NCI-H1694 treated with DMSO at 0.1 percent for 48 hours (cell line): Measurements from ENCODE around the gene DBF4B.
A peak's percentile ranks its signal among the peaks of the same experiment; 100 is the strongest.
"Not testable (repeated sequence)": the region's sequence is repeated elsewhere in the genome, so short reads cannot be mapped to it uniquely, and the experiment has no call there.

Experiments
- DNase-seq: peaks from one replicate; lab custom pipeline; 2025; lab: John Stamatoyannopoulos, UW

DBF4B gene, protein sequence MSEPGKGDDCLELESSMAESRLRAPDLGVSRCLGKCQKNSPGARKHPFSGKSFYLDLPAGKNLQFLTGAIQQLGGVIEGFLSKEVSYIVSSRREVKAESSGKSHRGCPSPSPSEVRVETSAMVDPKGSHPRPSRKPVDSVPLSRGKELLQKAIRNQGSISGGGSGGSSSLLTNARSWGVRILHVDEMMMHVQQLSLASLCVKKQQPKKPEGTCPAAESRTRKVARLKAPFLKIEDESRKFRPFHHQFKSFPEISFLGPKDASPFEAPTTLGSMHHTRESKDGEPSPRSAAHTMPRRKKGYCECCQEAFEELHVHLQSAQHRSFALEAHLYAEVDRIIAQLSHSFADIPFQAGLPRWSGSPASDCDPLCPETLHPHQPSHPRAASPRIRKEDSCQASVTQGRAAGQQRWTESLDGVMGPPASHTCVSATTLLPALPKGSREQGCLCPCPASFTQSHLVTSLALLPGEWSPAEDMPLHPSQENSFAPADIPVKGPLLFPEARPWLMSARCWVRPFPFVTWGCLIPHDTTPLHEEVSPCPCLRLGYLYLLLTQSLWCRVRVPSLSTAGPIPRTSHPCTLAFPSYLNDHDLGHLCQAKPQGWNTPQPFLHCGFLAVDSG

DNA sequence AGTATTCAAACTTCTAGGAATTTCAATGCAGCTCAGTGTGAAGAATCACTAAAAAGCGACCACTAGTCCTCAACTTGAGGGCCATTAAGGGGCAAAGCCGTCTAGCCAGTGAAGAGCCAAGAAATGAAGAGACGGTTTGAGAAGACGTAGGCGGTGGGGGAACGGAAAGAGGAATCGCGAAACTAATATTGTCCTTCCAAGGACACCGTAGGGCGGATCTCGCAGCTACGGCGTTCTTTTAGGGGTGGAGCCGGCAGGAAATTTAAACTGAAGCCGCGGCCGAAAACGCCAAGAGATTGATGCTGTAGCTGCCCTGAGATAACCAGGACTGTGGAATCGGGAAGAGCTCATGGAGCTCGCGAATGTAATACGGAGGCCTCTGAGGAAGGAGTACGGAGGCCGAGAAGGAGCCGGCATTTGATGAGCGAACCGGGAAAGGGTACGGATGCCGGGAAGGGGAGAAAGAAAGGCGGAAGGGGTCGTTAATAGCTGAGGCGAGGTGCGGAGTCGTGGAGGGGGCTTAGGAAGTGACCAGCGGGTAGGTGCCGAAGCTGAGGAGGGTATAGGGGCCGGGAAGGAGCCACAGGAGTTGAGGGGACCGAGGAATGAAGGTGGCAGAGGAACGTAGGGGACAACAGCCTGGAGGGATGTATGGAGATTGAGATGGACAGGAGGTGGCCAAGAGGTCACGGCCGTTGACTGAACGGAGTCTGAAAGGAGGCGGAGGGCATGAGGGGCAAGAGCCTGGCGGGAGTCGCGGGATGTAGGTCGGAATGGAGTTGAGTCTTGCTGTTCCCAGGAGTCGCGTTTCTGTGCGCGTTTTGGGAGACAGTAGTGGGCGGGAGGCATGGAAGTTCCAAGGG, at the start of gene DBF4B:
TSS of gene DBF4B (plus strand) at position 265 of the 863 bp plus-strand sequence. CDS start at position 421, 156 bp downstream.
- peak; percentile 90 for DNase-seq

DNA sequence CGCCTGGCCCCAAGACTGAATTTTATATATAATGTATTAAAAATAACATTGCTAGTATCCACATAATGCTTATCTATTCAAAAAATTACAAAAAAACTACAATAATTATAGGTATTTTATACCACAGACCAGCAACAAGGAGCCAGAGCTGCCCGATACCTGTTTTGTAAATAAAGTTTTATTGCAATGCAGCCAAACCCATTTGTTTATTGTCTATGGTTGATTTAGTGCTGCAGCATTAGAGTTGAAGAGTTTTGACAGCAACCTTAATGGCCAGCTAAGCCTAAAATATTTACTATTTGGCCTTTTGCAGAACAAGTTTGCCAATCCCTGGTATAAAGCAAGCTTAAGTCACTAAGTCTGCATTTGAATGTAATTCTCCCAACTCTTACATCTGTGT, 46.6 kb upstream of the DBF4B start:
- no peak for DNase-seq

DNA sequence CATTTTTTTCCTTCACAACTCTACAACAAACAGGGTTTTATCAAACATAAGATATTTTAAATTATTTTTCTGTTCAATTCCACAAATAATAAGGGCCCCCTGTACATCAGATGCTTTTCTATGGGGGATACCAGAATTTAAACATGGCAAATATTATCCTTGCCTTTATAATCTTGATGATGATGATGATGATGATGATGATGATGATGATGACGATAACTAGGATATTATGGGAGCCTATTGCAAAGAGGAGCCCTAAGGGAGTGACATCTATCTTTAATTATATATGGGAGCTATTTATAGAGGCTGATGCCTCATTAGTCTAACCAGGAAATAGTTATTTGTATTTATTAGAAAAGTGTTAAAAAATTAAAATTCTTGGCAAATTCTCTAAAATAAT, 45.4 kb upstream of the DBF4B start:
- no peak for DNase-seq

DNA sequence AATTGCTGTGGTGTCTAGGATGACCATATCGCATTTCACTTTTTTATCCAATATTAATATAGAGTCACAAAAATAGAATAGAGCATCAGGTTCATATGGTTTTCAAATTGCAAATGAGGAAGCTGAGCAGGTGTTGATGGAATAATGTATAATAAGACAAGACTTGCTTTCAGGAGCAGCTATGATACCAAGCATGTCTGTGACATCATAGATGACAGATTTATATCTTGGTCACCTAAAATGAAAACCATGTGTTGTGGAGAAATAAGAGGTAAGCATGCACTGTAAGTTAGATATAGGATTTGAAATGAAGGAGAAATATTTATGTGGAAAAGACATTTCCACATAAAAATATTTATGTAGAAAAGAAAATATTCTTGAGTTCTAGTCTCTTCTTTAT, 43.6 kb upstream of the DBF4B start:
- DNase-seq: no peak

DNA sequence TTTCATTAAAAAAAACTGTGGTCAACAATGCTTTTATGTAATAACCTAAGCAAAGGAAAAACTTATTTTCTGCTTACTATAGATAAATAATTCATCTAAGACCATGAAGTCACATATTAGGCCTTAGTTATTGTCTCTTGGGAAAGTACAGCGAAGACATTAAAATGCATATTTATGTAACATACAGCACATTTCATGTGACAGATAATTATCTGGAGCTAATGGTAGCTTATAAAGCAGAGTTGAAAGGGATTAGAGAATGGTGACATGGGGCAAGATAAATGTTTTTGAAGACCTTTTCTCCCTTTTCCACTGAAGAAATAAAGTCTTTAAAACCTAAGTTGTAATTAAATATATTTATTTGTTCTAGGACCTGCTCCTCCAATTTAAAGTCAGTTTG, 42.5 kb upstream of the DBF4B start:
- no peak for DNase-seq

DNA sequence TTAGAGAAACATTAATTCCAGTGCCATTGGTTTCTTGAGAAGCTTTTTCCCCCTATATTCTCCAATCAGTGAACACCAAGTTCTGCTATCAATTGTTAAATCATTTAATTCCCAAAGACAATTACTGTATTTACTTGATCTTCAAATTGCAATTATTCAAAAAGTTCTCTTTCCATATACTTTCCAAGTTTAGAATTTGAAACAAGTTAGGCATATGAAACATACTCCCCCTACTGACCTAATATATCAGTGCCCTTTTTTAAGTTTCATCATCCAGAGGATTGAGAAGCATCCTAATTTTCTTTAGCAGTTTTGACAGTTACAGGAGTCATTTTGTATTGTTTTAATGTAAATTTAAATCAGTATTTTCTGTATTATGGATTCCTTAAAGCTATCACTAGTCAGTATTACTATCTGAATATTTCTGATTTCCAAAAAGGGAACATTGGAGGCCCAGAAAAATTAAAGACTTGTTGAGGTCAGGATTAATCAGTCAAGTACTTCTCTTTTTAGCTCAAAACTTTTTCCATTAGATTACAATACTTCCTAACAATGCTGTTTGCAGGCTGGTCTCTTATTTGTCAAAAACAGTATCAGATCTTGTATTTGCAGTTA, 35.9 kb upstream of the DBF4B start:
- peak; percentile 25 for DNase-seq

DNA sequence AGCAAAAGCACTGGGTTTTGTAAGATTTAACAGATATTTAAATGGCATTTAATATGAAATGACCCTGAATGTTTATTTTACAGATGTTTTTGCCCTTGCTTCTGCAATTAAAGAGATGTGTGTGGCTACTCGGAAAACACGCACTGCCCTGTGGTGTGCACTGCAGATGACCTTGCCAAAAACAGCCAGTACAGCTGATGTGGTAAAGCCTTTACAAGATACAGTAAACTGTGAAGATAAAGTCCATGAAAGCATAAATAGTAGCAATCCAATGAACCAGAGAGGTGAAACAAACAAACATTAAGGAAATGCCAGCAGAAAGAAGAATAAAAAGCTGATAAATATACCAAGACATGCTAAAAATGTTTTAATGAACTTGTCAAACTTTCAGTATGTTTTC, 34.6 kb upstream of the DBF4B start:
- DNase-seq: no peak

DNA sequence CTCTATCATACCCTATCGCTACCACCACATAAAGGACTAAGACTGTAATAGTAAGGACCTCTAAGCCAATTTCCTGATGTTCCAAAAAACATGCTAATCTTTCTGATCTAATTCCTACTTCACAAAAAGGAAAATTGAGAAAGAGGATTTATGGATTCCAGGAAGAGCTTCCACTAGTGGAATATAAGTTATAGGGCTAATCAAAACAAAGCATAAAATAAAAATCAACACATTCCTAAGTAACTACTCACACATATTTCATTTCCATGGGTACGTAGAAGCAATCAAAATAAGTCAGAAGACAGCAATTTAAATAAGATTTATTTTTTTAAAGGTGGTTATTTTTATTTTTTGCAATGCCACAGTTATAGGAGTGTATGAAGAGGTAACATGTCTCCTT, 31.3 kb upstream of the DBF4B start:
- no peak for DNase-seq

DNA sequence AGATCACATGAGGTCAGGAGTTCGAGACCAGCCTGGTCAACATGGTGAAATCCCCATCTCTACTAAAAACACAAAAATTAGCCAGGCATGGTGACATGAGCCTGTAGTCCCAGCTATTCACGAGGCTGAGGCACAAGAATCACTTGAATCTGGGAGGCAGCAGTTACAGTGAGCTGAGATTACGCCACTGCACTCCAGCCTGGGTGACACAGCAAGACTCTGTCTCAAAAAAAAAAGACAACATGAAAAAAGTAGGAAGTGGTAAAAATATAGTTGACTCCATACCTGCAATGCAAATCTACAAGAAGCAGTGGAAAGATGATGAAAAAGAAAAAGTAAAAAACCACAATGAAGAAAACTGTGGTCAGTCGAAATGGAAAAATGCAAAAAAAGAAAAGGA, 25.2 kb upstream of the DBF4B start:
- not testable (repeated sequence) for DNase-seq

DNA sequence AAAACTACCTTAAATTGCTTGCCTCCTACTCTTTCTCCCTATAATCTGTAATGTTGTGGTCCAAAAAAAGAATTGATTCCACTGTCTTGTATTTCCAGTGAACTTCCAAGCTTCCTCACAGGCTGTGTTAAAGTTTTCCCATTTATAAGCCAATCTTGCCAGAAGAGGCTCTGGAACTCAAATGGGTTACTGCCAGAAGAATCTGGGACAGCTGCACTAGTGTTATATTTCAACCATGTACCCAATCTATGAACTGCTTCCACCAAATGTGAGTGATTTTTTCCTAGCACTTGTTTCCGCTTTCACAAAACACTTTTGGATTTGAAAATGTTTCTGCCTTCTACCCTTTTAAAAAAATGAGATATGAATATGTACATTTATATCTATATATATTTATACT, 20.7 kb upstream of the DBF4B start:
- no peak for DNase-seq

DNA sequence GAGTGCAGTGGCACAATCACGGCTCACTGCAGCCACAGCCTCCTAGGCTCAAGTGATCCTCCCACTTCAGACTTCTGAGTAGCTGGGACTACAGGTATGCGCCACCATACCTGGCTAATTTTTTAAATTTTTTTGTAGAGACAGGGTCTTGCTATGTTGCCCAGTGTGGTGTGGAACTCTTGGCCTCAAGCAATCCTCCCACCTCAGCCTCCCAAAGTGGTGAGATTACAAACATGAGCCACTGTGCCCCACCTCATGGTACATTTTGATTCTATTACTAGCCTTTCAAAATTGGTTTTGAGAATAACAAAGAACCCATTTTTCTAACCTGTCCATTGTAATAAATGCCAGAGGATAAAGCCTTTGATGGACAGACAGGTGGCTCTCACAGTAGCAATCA, 20.3 kb upstream of the DBF4B start:
- no peak for DNase-seq

DNA sequence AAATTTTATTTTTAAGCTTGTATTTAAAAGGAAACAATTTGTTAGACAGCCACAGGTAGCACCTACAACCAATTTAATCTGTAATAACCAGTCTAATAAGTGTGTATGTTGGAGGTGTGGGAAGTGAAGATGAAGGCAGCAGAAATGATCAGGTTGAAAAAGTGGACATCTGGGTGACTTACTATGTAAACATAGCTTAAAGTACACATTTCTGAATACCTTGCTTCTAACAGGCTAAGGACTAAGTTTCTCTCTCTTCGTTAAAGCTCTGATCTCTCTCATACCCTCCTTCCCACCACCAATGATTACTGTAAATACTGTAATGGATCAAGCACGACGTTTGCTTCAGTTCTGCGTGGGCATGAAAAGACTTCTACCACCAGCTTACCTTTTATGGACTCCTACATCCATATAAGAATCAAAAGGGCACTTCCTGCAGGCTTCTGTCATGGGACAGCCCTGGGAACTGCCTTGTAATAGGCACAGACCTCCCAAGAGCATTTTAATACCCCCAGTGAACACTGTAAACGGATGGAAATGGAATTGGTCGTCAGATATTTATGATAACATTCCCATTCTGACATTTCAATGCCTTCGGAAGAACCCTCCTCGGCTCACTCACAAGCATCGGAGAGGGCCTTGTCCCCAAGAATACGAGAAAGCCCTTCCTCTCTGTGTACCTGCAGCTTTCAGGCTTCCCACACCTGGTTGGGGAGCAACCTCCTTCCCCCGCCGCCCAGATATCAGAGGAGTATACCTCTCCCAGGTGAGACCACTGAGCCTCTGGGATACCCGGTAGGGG, 19.6 kb upstream of the DBF4B start:
- no peak for DNase-seq

DNA sequence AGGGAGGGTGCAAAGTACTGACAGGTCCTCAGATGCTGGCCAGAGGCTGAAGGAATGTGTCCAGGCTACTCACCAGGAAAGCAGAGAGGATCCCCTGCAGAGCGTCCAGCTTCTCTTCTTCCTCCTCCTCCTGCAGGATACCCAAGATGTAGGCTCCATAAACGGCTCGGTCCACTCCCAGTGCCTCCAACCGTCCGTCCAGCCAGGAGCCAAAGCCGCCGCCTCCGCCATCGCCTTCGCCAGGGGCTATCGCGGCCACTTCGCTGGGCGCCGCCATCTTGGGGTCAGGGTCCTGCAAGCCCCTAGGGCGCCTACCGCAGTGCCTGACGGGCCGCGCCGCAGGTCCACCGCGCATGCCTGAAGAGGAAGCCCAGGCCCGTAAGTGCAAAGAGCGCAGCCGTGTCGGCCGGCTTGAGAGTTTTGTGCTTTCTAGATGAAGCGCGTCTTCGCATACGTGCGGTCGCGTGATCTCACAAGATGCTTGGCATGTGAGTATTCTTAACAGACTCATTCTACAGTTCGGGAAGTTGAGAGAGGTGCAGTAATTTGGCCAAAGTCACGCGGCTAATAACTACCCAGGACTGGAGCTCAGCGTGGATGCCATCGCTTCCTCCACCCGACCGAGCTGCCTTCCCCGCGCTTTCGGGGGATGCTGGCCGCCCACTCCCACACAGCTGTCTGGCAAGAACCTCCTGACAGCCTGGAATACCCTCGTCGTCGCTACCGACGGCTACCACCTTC, 18.8 kb upstream of the DBF4B start, which contains the start of gene CCDC43:
TSS of gene CCDC43 (minus strand) at position 300 of the 741 bp plus-strand sequence. CDS start at position 277, 23 bp downstream.
- peak; percentile 78 for DNase-seq

DNA sequence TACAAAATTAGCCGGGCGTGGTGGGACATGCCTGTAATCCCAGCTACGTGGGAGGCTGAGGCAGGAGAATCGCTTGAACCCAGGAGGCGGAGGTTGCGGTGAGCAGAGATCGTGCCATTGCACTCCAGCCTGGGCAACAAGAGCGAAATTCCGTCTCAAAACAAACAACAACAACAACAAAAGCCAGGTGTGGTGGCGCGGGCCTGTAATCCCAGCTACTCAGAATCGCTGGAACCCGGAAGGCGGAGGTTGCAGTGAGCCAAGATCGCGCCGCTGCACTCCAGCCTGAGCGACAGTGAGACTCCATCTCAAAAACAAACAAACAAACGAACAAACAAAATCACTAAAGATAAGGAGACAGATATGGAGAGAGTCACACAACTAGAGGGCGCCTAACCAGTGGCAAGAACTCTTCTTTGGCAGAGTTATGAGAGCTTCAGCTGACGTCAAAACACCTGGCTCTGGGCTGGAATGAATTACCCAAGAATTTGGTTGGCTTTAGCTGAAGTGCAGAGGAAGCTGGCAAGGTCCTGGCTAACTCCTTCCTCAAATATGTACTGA, 17.6 kb upstream of the DBF4B start:
- DNase-seq: not testable (repeated sequence)

DNA sequence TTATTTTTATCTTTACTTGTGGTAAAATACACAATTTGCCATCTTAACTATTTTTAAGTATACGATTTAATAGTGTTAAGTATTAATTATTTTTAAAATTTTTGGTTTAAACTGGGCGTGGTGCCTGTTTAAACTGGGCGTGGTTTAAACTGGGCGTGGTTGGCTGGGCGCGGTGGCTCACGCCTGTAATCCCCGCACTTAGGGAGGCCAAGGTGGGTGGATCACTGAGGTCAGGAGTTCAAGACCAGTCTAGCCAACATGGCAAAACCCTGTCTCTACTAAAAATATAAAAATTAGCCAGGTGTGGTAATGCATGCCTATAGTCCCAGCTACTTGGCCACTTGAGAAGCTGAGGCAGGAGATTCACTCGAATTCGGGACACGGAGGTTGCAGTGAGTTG, 14.9 kb upstream of the DBF4B start:
- DNase-seq: no peak

DNA sequence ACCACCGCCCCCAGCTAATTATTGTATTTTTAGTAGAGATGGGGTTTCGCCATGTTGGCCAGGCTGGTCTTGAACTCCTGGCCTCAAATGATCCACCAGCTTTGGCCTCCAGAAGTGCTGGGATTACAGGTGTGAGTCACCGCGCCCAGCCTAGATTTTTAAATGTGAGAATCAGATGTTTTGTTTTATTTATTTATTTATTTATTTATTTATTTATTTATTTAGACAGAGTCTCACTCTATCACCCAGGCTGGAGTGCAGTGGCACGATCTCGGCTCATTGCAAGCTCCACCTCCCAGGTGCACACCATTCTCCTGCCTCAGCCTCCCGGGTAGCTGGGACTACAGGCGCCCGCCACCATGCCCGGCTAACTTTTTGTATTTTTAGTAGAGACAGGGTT, 8.2 kb upstream of the DBF4B start:
- not testable (repeated sequence) for DNase-seq

DNA sequence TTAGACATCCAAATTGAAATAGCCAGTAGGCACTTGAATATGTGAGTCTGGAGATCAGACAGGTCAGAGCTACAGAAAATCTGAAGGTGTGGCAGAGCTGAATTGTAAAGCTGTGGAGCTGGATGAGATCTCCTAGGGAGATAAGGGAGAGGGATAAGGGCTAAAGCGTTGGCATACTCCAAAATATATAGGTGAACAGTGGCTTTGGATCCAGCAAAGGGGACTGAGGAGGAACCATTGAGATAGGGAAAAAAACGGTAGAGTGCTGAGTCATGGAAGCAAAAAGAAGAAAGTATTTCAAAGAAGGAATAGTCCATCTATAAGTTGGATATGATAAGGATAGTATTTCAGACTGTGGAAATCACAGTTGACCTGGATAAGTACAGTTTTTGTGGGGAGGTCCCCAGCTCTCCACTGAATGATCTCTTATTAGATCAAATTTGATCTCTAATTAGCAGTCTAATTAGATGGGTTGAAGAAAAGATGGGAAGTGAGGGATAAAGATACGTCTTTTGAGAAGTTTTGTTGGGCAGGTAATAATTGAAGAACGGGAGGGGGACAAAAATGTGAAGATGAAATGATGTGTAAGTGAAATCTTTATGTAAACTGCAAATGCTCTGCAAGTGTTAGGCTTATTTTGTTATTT, 587 bp upstream of the DBF4B start:
- no peak for DNase-seq

DNA sequence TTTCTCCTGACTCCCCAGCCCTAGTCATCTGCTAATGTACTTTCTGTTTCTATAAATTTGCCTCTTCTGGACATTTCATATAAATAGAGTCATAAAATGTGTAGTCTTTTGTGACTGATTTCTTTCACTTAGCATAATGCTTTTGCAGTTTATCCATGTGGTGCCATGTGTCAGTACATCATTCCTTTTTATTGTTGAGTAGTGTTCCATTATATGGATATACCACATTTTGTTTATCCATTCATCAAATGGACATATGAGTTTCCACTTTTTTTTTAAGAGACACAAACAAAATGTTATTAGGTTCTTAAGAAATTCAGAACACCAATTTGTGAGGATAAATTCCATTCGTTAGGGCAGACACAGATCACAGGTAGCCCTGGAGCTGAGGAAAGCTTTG, 11.0 kb downstream of the DBF4B start:
- DNase-seq: no peak

DNA sequence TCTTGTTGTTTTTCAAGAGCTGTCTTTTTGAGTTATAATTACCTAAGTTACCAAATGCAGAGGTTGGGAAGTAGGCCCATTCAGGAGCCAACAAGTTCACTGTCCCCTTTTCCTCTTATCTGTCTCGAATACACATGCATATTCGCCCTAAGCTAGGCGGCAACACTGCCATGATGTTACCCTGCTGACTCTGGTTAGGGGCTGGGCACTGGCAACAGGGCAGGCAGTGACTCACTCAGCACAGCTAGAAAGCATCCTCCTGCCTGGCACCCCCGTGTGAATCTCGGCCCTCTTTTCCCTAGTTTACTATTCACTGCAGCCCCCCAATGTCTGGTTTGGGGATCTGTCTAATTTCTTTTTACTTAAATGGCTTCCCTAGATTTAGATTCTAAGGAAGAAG, 13.8 kb downstream of the DBF4B start:
- no peak for DNase-seq

DNA sequence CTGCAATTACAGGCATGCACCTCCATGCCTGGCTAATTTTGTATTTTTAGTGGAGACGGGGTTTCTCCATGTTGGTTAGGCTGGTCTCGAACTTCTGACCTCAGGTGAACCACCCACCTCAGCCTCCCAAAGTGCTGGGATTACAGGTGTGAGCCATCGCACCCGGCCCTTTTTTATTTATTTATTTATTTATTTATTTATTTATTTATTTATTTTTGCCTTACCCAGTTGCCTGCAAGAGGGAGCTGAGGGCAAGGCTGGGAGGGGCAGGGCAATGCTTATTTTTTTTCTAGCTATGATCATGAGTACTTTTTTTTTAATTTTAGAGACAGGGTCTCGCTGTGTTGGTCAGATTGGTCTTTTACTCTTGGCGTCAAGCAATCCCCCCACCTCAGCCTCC, 17.7 kb downstream of the DBF4B start:
- not testable (repeated sequence) for DNase-seq
